ENCODE results near the gene C1QTNF3. TPM values are rescaled to one million over a fixed set of nuclear protein-coding genes. Genes with fewer than 3 reads are reported as not detected.
A peak's percentile ranks its signal among the peaks of the same experiment; 100 is the strongest.
"Not testable (repeated sequence)": the region's sequence is repeated elsewhere in the genome, so short reads cannot be mapped to it uniquely, and the experiment has no call there.

The C1QTNF3 gene
- total RNA-seq, 1 donor from 2014 or later: 0.64 TPM

- peak in 1 of 2 donors; percentile 14 for DNase-seq (ENCODE audit: low read depth in 2 of 2)
Measured at GRCh38 chr5:34022121-34022705, 20.8 kb downstream of the C1QTNF3 start.

GRCh38 chr5:34021334-34021733 lies 21.7 kb downstream of the C1QTNF3 start:
- no peak for DNase-seq (ENCODE audit: low read depth in 2 of 2)

- no peak for DNase-seq (ENCODE audit: low read depth in 2 of 2)
Measured at GRCh38 chr5:34020726-34021125, 22.3 kb downstream of the C1QTNF3 start.

GRCh38 chr5:34017254-34017653 lies 25.8 kb downstream of the C1QTNF3 start:
- no peak for DNase-seq (ENCODE audit: low read depth in 2 of 2)

GRCh38 chr5:34016750-34017149 lies 26.3 kb downstream of the C1QTNF3 start:
- no peak for DNase-seq (ENCODE audit: low read depth in 2 of 2)

- no peak for DNase-seq (ENCODE audit: low read depth in 2 of 2)
Measured at GRCh38 chr5:34016222-34016621, 26.8 kb downstream of the C1QTNF3 start.

GRCh38 chr5:34015120-34015822 lies 27.7 kb downstream of the C1QTNF3 start:
- no peak for DNase-seq (ENCODE audit: low read depth in 2 of 2)

- DNase-seq (ENCODE audit: low read depth in 2 of 2): no peak
Measured at GRCh38 chr5:34014626-34015025, 28.4 kb downstream of the C1QTNF3 start.

- no peak for DNase-seq (ENCODE audit: low read depth in 2 of 2)
Measured at GRCh38 chr5:34013547-34013946, 29.5 kb downstream of the C1QTNF3 start.

- peak; percentile 15 to 39 for DNase-seq (ENCODE audit: low read depth in 2 of 2)
Measured at GRCh38 chr5:34012791-34013190, 30.2 kb downstream of the C1QTNF3 start.

- no peak for DNase-seq (ENCODE audit: low read depth in 2 of 2)
Measured at GRCh38 chr5:34011536-34011935, 31.5 kb downstream of the C1QTNF3 start.

GRCh38 chr5:34010146-34010545 lies 32.9 kb downstream of the C1QTNF3 start:
- not testable (repeated sequence) for DNase-seq (ENCODE audit: low read depth in 2 of 2)

- no peak for DNase-seq (ENCODE audit: low read depth in 2 of 2)
Measured at GRCh38 chr5:34009610-34010009, 33.4 kb downstream of the C1QTNF3 start.

- DNase-seq (ENCODE audit: low read depth in 2 of 2): no peak
Measured at GRCh38 chr5:34008802-34009201, 34.2 kb downstream of the C1QTNF3 start.

GRCh38 chr5:34007621-34008600 lies 35.1 kb downstream of the C1QTNF3 start, which contains the start of gene AMACR:
TSS of gene AMACR (minus strand) at chr5:34008050. CDS start at chr5:34008019, 31 bp downstream.
- peak; percentile 75 to 93 for DNase-seq (ENCODE audit: low read depth in 2 of 2)

GRCh38 chr5:34007201-34007620 lies 35.8 kb downstream of the C1QTNF3 start:
- DNase-seq (ENCODE audit: low read depth in 2 of 2): no peak

- no peak for DNase-seq (ENCODE audit: low read depth in 2 of 2)
Measured at GRCh38 chr5:34005681-34006080, 37.3 kb downstream of the C1QTNF3 start.

GRCh38 chr5:34005211-34005610 lies 37.8 kb downstream of the C1QTNF3 start:
- DNase-seq (ENCODE audit: low read depth in 2 of 2): no peak

GRCh38 chr5:34003941-34004340 lies 39.1 kb downstream of the C1QTNF3 start:
- DNase-seq (ENCODE audit: low read depth in 2 of 2): no peak

GRCh38 chr5:34002629-34003328 lies 40.2 kb downstream of the C1QTNF3 start:
- DNase-seq (ENCODE audit: low read depth in 2 of 2): no peak

GRCh38 chr5:34001241-34001841 lies 41.7 kb downstream of the C1QTNF3 start:
- no peak for DNase-seq (ENCODE audit: low read depth in 2 of 2)
